CD4-positive, alpha-beta T cell (primary cell): ENCODE measurements around the gene KRTAP5-7. TPM values are rescaled to one million over a fixed set of nuclear protein-coding genes. Genes with fewer than 3 reads are reported as not detected.
"Not testable (repeated sequence)": the region's sequence is repeated elsewhere in the genome, so short reads cannot be mapped to it uniquely, and the experiment has no call there.

ENCODE experiments used
- ATAC-seq: fragments of 200-7000 bp; cut with Tn5 transposase; one replicate; pipeline ENCODE4 v1.10.0; 2022; ENCODE audit warnings: mild to moderate bottlenecking; ENCODE audit not compliant: poor library complexity
- CTCF ChIA-PET: fragments of 350-600 bp; sonication (Branson Sonifier 250); formaldehyde crosslinking; loops from one replicate; lab custom pipeline; 2021; ENCODE audit warnings: antibody characterized with exemption, inconsistent platforms; lab: Charles Lee
- POLR2A ChIA-PET: fragments of 350-600 bp; sonication (Branson Sonifier 250); formaldehyde crosslinking; loops from one replicate; lab custom pipeline; 2021; ENCODE audit warnings: antibody characterized with exemption, inconsistent platforms; lab: Charles Lee
- DNase-seq, 14 experiments: peaks; one replicate each; pipeline ENCODE4 v3.0.0-alpha.2; 2013 to 2020; ENCODE audit warnings: mixed read lengths in 2 of 14
- H3K27ac ChIP-seq, 2 donors: one replicate each; pipeline versions ENCODE4 v1.5.1 to v1.7.0; 2013; ENCODE audit warnings: low read length in 2 of 2, low read depth in 1 of 2, mild to moderate bottlenecking in 1 of 2
- H3K27me3 ChIP-seq, 2 experiments: 1 replicate in 1 of 2; 2 replicates in 1 of 2; pipeline versions ENCODE4 v1.6.1 to v1.7.0; 2013; ENCODE audit warnings: low read length in 2 of 2, control low read depth in 1 of 2, mild to moderate bottlenecking in 1 of 2, moderate library complexity in 1 of 2; ENCODE audit not compliant: insufficient read depth in 2 of 2, control insufficient read depth in 1 of 2
- H3K36me3 ChIP-seq: one replicate; pipeline ENCODE4 v1.6.1; 2013; ENCODE audit warnings: low read length, control low read depth; ENCODE audit not compliant: insufficient read depth
- H3K4me1 ChIP-seq: one replicate; pipeline ENCODE4 v1.6.1; 2013; ENCODE audit warnings: low read length, control low read depth; ENCODE audit not compliant: insufficient read depth
- H3K4me3 ChIP-seq: one replicate; pipeline ENCODE4 v1.5.1; 2013; ENCODE audit warnings: mild to moderate bottlenecking, low read length, moderate library complexity
- H3K9me3 ChIP-seq, 2 experiments: 1 replicate in 1 of 2; 2 replicates in 1 of 2; pipeline versions ENCODE4 v1.6.1 to v1.7.0; 2013; ENCODE audit warnings: low read length in 2 of 2, mild to moderate bottlenecking in 2 of 2, control low read depth in 1 of 2, moderate library complexity in 1 of 2; ENCODE audit not compliant: control insufficient read depth in 1 of 2, insufficient read depth in 1 of 2
- H3K27ac Mint-ChIP-seq: one replicate; pipeline ENCODE4 v1.8.0; 2020; ENCODE audit warnings: mixed read lengths
- H3K27me3 Mint-ChIP-seq: one replicate; pipeline ENCODE4 v1.8.0; 2021; ENCODE audit warnings: mixed read lengths
- H3K36me3 Mint-ChIP-seq: one replicate; pipeline ENCODE4 v1.8.0; 2021; ENCODE audit warnings: low read depth, mixed read lengths
- H3K4me1 Mint-ChIP-seq: one replicate; pipeline ENCODE4 v1.8.0; 2021; ENCODE audit warnings: low read depth, mixed read lengths
- H3K4me3 Mint-ChIP-seq: one replicate; pipeline ENCODE4 v1.8.0; 2020; ENCODE audit warnings: mild to moderate bottlenecking, mixed read lengths
- H3K9me3 Mint-ChIP-seq: one replicate; pipeline ENCODE4 v1.8.0; 2020; ENCODE audit warnings: mixed read lengths
- intact Hi-C, 2 experiments: fragments of 100-400 bp; cut with DNase I in 1 of 2; cut with micrococcal nuclease in 1 of 2; formaldehyde crosslinking; loops; one replicate each; pipeline versions ENCODE4 v1.15.1 to v1.9.0; 2023 to 2025; cut with DNase I, micrococcal nuclease
- total RNA-seq, 174 experiments: library from RNA in 2 of 174; stranded (reverse) in 2 of 174; gene quantifications; one replicate each; pipeline ENCODE4 v1.2.3 and lab custom pipeline; 2021 to 2026
- TF ChIP-seq, protein P1 (sequence below): fragments of 200-600 bp; IDR thresholded peaks from one replicate; pipeline ENCODE4 v1.8.0; 2022; ENCODE audit warnings: antibody characterized with exemption, mild to moderate bottlenecking

Gene KRTAP5-7
- total RNA-seq, 2 experiments from 2014 or later, result not detected

GRCh38 chr11:71540521-71541304 lies 13.6 kb downstream of the KRTAP5-7 start:
- H3K9me3 Mint-ChIP-seq, POLR2A ChIA-PET, H3K27me3 Mint-ChIP-seq, H3K4me1 Mint-ChIP-seq, H3K36me3 ChIP-seq, DNase-seq, CTCF ChIA-PET, H3K4me3 Mint-ChIP-seq, H3K27me3 ChIP-seq, H3K27ac Mint-ChIP-seq, intact Hi-C loops, H3K27ac ChIP-seq, ATAC-seq, H3K4me3 ChIP-seq, H3K36me3 Mint-ChIP-seq, H3K4me1 ChIP-seq: not testable (repeated sequence)
- peaks cover 0 to 14% of the 10 kb centered on the region in 2 experiments for H3K9me3 ChIP-seq

GRCh38 chr11:71542382-71542781 lies 15.3 kb downstream of the KRTAP5-7 start:
- intact Hi-C loops, result no loop called here
- H3K4me3 Mint-ChIP-seq, result no peak overlapping the region
- H3K27me3 Mint-ChIP-seq, result peaks cover 19% of the 10 kb centered on the region

DNA sequence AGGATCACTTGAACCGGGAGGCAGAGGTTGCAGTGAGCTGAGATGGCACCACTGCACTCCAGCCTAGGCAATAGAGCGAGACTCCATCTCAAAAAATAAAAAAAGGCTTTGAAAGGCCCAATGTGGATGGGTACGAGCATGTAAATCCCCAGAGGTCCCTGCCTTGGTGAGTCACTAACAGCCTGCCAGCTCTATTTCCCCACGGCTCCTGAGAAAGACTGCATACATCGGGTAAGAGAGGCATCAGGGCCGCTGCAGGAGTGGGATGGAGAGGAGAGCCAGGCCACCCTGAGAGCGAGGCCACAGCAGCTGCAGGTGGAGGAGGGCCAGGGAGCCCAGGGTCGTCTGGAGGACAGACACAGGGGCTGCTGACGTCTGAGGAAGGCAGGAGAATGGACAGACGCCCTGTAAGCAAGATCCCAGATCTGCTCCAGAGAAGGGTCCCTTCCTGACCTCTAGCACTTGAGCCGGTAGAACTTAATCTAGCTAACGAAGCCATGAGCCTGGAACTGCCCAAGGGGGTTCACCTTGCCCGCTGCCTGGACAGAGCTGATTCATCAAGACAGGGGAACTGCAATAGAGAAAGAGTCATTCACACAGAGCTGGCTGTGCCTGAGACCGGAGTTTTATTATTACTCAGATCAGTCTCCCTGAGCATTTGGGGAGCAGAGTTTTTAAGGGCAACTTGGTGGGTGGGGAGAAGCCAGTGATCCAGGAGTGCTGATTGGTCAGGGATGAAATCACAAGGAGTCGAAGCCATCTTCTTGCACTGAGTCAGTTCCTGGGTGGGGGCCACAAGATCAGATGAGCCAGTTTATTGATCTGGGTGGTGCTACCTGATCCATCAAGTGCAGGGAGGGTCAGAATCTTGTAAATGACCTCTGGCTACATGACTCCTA lies 16.1 kb downstream of the KRTAP5-7 start:
- H3K4me3 ChIP-seq, result no peak overlapping the region
- ChIA-PET CTCF (no interaction called here), POLR2A (no interaction called here)
- H3K9me3 ChIP-seq, result peaks cover 0 to 25% of the 10 kb centered on the region in 2 experiments
- peaks cover 0 to 3% of the 10 kb centered on the region in 2 experiments for H3K27me3 ChIP-seq
- H3K27ac Mint-ChIP-seq, result no peak overlapping the region
- no peaks in the 10 kb centered on the region for H3K36me3 Mint-ChIP-seq
- peaks cover 19% of the 10 kb centered on the region for H3K27me3 Mint-ChIP-seq
- DNase-seq (peak in 2 of 14 experiments; percentile 16 to 21), ATAC-seq (no peak)
- H3K4me3 Mint-ChIP-seq, result no peak overlapping the region
- TF ChIP-seq, protein P1, sequence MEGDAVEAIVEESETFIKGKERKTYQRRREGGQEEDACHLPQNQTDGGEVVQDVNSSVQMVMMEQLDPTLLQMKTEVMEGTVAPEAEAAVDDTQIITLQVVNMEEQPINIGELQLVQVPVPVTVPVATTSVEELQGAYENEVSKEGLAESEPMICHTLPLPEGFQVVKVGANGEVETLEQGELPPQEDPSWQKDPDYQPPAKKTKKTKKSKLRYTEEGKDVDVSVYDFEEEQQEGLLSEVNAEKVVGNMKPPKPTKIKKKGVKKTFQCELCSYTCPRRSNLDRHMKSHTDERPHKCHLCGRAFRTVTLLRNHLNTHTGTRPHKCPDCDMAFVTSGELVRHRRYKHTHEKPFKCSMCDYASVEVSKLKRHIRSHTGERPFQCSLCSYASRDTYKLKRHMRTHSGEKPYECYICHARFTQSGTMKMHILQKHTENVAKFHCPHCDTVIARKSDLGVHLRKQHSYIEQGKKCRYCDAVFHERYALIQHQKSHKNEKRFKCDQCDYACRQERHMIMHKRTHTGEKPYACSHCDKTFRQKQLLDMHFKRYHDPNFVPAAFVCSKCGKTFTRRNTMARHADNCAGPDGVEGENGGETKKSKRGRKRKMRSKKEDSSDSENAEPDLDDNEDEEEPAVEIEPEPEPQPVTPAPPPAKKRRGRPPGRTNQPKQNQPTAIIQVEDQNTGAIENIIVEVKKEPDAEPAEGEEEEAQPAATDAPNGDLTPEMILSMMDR, result no peak
- H3K4me1 ChIP-seq, result no peaks in the 10 kb centered on the region
- peaks cover 8% of the 10 kb centered on the region for H3K9me3 Mint-ChIP-seq
- H3K4me1 Mint-ChIP-seq, result no peaks in the 10 kb centered on the region
- H3K36me3 ChIP-seq, result no peaks in the 10 kb centered on the region
- H3K27ac ChIP-seq, result no peak overlapping the region
- intact Hi-C loops, result no loop called here

More at GRCh38 chr11:71542382-71542781, 15.3 kb downstream of the KRTAP5-7 start:
- Histone ChIP-seq H3K4me1 (no peaks in the 10 kb centered on the region), H3K9me3 (peaks cover 0 to 25% of the 10 kb centered on the region in 2 experiments), H3K27me3 (peaks cover 0 to 1% of the 10 kb centered on the region in 2 experiments), H3K36me3 (no peaks in the 10 kb centered on the region), H3K4me3 (no peak overlapping the region), H3K27ac (no peak overlapping the region)
- ChIA-PET POLR2A (no interaction called here), CTCF (no interaction called here)
- H3K9me3 Mint-ChIP-seq, result peaks cover 8% of the 10 kb centered on the region
- TF ChIP-seq, protein P1, result no peak
- no peaks in the 10 kb centered on the region for H3K4me1 Mint-ChIP-seq
- no peak for ATAC-seq
- H3K36me3 Mint-ChIP-seq, result no peaks in the 10 kb centered on the region
- no peak for DNase-seq
- no peak overlapping the region for H3K27ac Mint-ChIP-seq
